PC-9 (cell line): ENCODE results near the gene BLOC1S4.

Experiments
- CTCF ChIP-seq: fragments of 200-600 bp; sonication (generic); conservative IDR thresholded peaks from 2 replicates; pipeline ENCODE4 v1.6.1; 2017; ENCODE audit warnings: mixed run types, antibody characterized with exemption, mild to moderate bottlenecking, moderate library complexity
- EZH2 ChIP-seq: fragments of 200-600 bp; sonication (generic); IDR thresholded peaks from 2 replicates; pipeline ENCODE4 v1.8.0; 2017; ENCODE audit warnings: antibody characterized with exemption, low read depth

GRCh38 chr4:6688879-6689505, 27.0 kb upstream of the BLOC1S4 start:
- TF ChIP-seq EZH2: no peak
- no peak for TF ChIP-seq CTCF
